Measurements from ENCODE around the gene PRKCE.

The PRKCE gene

DNA sequence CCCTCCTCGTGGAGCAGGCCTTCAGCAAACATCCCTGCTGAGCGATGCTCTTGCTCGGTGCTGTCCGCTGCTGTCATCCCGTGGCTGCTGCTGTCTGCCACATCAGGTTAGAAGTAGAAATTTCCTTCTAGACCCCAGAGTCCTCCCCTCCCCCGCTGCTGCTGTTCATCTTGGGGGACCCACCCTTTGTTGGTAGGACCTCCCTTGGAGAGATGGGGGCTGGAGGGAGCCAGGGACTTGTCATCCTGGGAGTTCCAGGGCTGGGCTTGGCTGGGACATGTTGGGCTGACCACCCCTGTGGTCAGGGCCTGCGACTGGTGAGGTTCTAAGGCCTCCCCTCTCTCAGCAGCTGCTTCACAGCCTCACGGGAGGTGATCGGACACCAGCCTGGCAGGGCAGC lies 122.4 kb downstream of the PRKCE start:
- no peak overlapping the region for H3K27ac ChIP-seq (ENCODE audit: low read depth, low read length)
- H3K4me1 ChIP-seq (ENCODE audit: insufficient read depth, low read length): peaks cover 19% of the 10 kb centered on the region; the same call in 1 of the 2 replicates
- WGBS: 93% methylated on average over 9 of the region's 9 CpGs
- no peak overlapping the region for H3K9ac ChIP-seq (ENCODE audit: low read depth, low read length)
- no peaks in the 10 kb centered on the region for H3K36me3 ChIP-seq (ENCODE audit: insufficient read depth, low read length)
- H3K27me3 ChIP-seq (ENCODE audit: insufficient read depth, low read length): no peaks in the 10 kb centered on the region
- no peak overlapping the region for H3K4me3 ChIP-seq (ENCODE audit: low read length)
- no peaks in the 10 kb centered on the region for H3K9me3 ChIP-seq (ENCODE audit: insufficient read depth, low read depth, low read length)

DNA sequence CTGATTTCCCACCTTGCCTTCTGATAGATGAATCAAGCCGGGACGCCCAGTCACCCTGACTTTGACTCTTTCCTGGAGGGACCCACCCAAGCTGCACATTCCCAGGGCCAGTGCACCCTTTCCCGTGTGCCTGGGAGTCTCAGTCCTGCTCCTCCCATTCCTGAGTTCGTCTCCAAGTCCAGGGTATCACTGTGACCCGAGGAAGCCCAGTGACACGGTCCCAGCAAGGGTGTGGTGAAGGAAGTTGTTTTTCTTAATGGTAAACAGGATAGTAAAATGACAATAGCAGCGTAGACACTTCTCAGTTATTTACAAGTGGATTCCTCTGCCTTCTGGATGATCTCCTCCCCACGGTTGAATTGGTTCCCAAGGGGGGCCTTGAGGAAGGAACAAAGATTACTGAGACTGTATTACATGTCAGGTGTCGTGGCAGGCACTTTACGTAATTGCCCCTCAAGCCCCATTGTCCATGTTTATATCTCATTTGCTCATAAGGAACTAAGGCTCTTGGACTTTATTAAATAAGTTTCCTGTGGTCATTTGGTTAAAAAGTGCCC lies 123.3 kb downstream of the PRKCE start:
- Histone ChIP-seq H3K27me3 (ENCODE audit: insufficient read depth, low read length) (no peaks in the 10 kb centered on the region), H3K9ac (ENCODE audit: low read depth, low read length) (no peak overlapping the region), H3K9me3 (ENCODE audit: insufficient read depth, low read depth, low read length) (no peaks in the 10 kb centered on the region), H3K4me3 (ENCODE audit: low read length) (no peak overlapping the region), H3K4me1 (ENCODE audit: insufficient read depth, low read length) (peaks cover 17% of the 10 kb centered on the region; the same call in 1 of the 2 replicates), H3K36me3 (ENCODE audit: insufficient read depth, low read length) (no peaks in the 10 kb centered on the region), H3K27ac (ENCODE audit: low read depth, low read length) (no peak overlapping the region)
- WGBS: 88% methylated on average over 10 of the region's 10 CpGs

DNA sequence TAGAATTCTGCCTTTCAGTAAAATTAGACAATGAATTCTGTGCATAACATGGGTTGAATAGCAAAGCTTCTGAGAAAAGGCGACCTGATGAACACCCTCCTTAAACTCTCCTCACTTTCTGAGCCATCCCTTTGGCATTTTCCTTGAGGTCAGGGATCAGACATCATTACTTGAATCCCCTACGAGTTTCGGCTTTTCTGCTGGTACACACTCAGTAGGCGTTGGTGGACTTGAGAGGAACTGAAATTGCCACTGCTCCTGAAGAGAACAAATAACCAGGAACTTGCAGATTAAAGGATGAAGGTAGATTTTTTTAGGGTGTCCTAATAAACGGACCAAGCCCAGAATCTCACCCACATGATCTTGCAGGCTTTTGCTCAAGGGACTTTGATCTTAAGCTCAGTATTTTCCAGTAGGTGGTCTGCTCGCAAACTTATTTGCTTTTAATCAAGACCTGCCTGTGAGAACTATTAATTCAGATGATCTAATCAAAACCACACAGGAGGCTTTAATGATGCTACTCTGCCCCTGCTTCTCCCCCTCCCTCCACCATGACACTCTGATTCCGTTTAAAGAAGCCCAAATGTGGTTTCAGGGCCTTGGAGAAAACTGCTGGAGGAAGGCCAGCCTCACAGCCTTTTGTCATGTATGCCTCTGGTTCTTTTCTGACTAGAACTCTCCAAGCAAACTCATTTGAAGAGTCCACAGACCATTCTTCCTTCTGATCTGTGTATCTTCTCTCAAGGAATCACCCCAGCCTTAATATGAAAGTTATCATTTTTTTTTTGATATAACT lies 124.9 kb downstream of the PRKCE start:
- 68% methylated on average over 7 of the region's 7 CpGs for WGBS
- H3K27ac ChIP-seq (ENCODE audit: low read depth, low read length): no peak overlapping the region
- no peak overlapping the region for H3K4me3 ChIP-seq (ENCODE audit: low read length)
- H3K4me1 ChIP-seq (ENCODE audit: insufficient read depth, low read length): peaks cover 8% of the 10 kb centered on the region; the same call in 1 of the 2 replicates
- no peak overlapping the region for H3K9ac ChIP-seq (ENCODE audit: low read depth, low read length)
- no peaks in the 10 kb centered on the region for H3K27me3 ChIP-seq (ENCODE audit: insufficient read depth, low read length)
- no peaks in the 10 kb centered on the region for H3K36me3 ChIP-seq (ENCODE audit: insufficient read depth, low read length)
- no peaks in the 10 kb centered on the region for H3K9me3 ChIP-seq (ENCODE audit: insufficient read depth, low read depth, low read length)

DNA sequence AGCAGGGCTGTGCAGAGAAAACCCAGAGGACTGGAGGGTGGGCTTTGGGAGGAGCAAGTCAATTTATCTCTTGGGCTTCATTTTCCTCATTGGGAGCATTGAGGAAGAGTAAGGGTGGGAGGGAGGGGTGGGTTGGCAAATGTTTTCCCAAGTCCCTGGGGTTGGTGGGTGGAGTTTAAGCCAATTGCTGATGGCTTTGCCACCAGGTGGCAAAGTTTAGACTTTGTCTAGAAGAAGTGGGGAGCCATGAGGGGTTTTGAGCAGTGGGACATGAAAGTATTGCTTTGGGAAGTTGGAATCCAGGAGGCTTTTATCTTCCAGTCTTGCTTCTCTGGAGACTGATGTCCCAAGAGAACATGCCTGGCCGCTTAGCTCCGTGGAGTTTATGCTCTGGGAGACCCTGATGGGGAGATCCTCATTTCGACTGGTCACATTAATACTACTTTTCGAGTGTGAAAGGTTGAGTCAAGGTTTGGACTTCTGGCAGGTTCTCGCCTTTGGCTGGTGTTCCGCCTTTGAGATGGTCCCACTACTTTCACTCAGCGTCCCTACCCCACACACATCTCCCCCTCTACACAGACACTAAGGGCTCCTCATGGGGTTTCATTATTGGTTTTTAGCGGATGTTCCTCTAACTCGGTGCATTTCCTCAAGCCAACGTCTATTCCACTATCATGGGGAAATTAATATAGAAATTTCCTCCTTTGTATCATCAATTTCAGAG lies 126.7 kb downstream of the PRKCE start:
- H3K27me3 ChIP-seq (ENCODE audit: insufficient read depth, low read length): no peaks in the 10 kb centered on the region
- no peaks in the 10 kb centered on the region for H3K36me3 ChIP-seq (ENCODE audit: insufficient read depth, low read length)
- H3K9ac ChIP-seq (ENCODE audit: low read depth, low read length): no peak overlapping the region
- H3K27ac ChIP-seq (ENCODE audit: low read depth, low read length): no peak overlapping the region
- peaks cover 7% of the 10 kb centered on the region; the same call in 1 of the 2 replicates for H3K4me1 ChIP-seq (ENCODE audit: insufficient read depth, low read length)
- no peak overlapping the region for H3K4me3 ChIP-seq (ENCODE audit: low read length)
- no peaks in the 10 kb centered on the region for H3K9me3 ChIP-seq (ENCODE audit: insufficient read depth, low read depth, low read length)
- WGBS: 93% methylated on average over 7 of the region's 10 CpGs

DNA sequence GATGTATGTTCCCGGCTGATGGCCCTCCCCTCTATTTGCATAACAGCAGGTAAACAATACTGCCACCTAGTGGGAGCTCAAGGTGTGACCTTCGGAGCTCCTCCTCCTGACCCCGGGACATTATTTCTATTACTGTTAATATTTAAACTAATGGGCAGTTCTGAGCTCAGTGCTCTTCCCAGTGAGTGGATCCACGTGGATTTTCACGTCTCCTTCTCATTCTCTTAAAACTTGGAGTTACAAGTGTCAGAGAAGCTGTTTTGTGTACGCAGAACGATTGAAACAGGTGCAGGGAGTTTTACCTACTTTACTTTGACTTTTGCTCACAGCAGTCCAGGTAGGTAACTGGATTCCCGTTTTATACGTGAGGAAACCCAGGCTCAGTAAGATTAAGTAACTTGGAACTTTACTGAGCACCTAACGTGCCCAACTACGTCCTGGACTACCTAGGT lies 127.3 kb downstream of the PRKCE start:
- no peaks in the 10 kb centered on the region for H3K9me3 ChIP-seq (ENCODE audit: insufficient read depth, low read depth, low read length)

DNA sequence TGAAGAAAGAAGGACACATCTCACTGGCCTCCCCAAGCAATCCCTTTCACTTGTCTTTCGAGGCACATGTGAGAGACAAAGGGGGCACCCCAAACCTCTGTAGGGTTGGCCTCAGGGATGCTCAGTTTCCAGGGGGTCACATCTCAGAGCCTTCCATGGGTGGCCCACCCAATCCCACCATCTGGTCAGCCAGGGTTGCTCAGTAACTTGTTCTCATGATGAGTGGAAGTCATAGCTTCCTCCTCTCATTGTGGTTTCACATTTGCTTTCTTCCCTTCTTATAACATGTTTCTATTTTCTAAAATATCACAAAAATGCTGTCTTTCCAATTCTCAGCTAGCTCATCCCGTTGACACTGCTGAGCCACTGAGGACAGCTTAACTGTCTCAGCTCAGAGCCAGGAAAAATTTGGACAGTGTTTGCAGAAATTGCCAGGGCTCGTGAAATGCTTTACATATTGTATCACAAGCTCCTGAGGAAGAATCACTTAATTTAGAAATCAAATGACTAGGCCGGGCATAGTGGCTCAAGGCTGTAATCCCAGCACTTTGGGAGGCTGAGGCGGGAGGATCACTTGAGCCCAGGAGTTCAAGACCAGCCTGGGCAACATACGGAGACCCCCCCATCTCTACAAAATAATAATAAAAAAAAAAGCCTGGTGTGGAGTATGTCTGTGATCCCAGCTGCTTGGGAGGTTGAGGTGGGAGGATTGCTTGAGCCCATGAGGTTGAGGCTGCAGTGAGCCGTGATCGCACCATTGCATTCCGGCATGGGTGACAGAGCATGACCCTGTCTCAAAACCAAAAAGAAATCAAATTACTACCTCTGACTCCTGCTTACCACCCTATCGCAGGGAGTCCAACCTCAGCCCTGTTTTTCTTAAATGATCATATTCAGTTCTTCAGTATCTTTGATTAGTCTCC lies 129.3 kb downstream of the PRKCE start:
- no peaks in the 10 kb centered on the region for H3K36me3 ChIP-seq (ENCODE audit: insufficient read depth, low read length)
- no peak overlapping the region for H3K9ac ChIP-seq (ENCODE audit: low read depth, low read length)
- no peaks in the 10 kb centered on the region for H3K9me3 ChIP-seq (ENCODE audit: insufficient read depth, low read depth, low read length)
- H3K4me3 ChIP-seq (ENCODE audit: low read length): no peak overlapping the region
- no peaks in the 10 kb centered on the region for H3K27me3 ChIP-seq (ENCODE audit: insufficient read depth, low read length)
- H3K4me1 ChIP-seq (ENCODE audit: insufficient read depth, low read length): peaks cover 4% of the 10 kb centered on the region; the same call in 1 of the 2 replicates
- H3K27ac ChIP-seq (ENCODE audit: low read depth, low read length): no peak overlapping the region
- 96% methylated on average over 9 of the region's 10 CpGs for WGBS

More for the DNA sequence above, 127.3 kb downstream of the PRKCE start:
- Histone ChIP-seq H3K27ac (ENCODE audit: low read depth, low read length) (no peak overlapping the region), H3K27me3 (ENCODE audit: insufficient read depth, low read length) (no peaks in the 10 kb centered on the region), H3K4me1 (ENCODE audit: insufficient read depth, low read length) (peaks cover 7% of the 10 kb centered on the region; the same call in 1 of the 2 replicates), H3K4me3 (ENCODE audit: low read length) (no peak overlapping the region), H3K36me3 (ENCODE audit: insufficient read depth, low read length) (no peaks in the 10 kb centered on the region), H3K9ac (ENCODE audit: low read depth, low read length) (no peak overlapping the region)
- 87% methylated on average over 9 of the region's 11 CpGs for WGBS

DNA sequence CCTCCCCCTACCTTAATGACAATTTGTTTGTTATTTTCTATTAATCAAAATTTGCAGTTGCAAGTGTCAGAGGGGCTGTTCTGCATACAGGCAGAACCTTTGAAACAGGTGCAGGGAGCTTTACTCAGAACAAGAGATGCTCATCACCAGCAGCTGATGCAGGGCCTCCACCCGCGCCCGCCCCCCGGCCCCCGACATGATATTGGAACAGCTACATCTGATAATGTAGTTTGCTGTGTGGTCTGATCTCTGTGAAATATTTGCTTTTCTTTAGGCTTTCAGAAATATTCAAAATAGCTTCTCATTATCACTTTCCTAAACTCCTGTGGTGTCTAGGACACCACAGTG lies 130.0 kb downstream of the PRKCE start:
- no peaks in the 10 kb centered on the region for H3K27me3 ChIP-seq (ENCODE audit: insufficient read depth, low read length)
- 92% methylated on average over 5 of the region's 5 CpGs for WGBS
- no peaks in the 10 kb centered on the region for H3K36me3 ChIP-seq (ENCODE audit: insufficient read depth, low read length)
- H3K27ac ChIP-seq (ENCODE audit: low read depth, low read length): no peak overlapping the region
- H3K4me1 ChIP-seq (ENCODE audit: insufficient read depth, low read length): no peaks in the 10 kb centered on the region; the same call in 1 of the 2 replicates
- H3K9ac ChIP-seq (ENCODE audit: low read depth, low read length): no peak overlapping the region
- no peaks in the 10 kb centered on the region for H3K9me3 ChIP-seq (ENCODE audit: insufficient read depth, low read depth, low read length)
- H3K4me3 ChIP-seq (ENCODE audit: low read length): no peak overlapping the region

DNA sequence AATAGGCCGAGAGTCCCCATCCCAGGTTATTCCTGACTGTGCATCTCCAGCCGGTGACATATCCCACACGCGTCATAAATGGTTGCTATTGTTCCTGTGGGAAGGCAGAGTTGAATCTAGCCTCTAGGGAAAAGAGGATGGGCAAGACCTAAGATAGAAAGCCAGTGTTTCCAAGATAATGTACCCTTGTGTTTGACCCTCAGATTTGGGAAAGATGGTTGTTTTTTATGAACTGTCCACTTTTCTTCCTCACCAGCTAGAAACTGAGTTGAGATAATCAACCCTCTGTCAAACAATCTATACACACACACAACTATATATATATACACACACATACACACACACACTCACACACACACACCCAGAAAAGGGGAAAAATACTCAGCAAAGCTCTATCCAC lies 131.0 kb downstream of the PRKCE start:
- Histone ChIP-seq H3K9ac (ENCODE audit: low read depth, low read length) (no peak overlapping the region), H3K4me1 (ENCODE audit: insufficient read depth, low read length) (no peaks in the 10 kb centered on the region; the same call in 1 of the 2 replicates)
- WGBS: 93% methylated on average over 4 of the region's 4 CpGs

DNA sequence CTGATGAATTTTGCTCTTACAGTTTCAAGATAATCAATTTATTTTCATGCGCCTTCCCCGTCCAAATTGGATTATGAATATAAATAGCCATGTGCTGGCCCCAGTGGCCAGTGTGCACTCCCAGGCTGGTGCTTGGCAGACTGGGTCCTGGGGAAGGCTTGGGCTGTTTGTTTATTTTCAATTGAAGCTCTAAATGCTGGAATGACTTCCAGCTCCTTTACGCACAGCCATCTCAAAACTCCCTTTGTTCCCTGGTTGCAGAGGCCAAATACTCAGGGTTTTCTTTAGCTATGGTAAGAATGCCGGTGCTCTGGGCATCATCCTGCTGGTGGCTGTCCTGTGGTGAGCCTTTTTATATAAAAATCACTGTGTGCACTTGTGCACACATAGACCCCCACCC lies 131.5 kb downstream of the PRKCE start:
- H3K9me3 ChIP-seq (ENCODE audit: insufficient read depth, low read depth, low read length): no peaks in the 10 kb centered on the region
- no peak overlapping the region for H3K27ac ChIP-seq (ENCODE audit: low read depth, low read length)
- no peaks in the 10 kb centered on the region; the same call in 1 of the 2 replicates for H3K4me1 ChIP-seq (ENCODE audit: insufficient read depth, low read length)
- H3K9ac ChIP-seq (ENCODE audit: low read depth, low read length): no peak overlapping the region
- 98% methylated on average over 4 of the region's 4 CpGs for WGBS
- H3K27me3 ChIP-seq (ENCODE audit: insufficient read depth, low read length): no peaks in the 10 kb centered on the region
- no peak overlapping the region for H3K4me3 ChIP-seq (ENCODE audit: low read length)
- no peaks in the 10 kb centered on the region for H3K36me3 ChIP-seq (ENCODE audit: insufficient read depth, low read length)

More for the DNA sequence above, 131.0 kb downstream of the PRKCE start:
- no peak overlapping the region for H3K27ac ChIP-seq (ENCODE audit: low read depth, low read length)
- no peaks in the 10 kb centered on the region for H3K36me3 ChIP-seq (ENCODE audit: insufficient read depth, low read length)
- no peaks in the 10 kb centered on the region for H3K27me3 ChIP-seq (ENCODE audit: insufficient read depth, low read length)
- H3K9me3 ChIP-seq (ENCODE audit: insufficient read depth, low read depth, low read length): no peaks in the 10 kb centered on the region
- H3K4me3 ChIP-seq (ENCODE audit: low read length): no peak overlapping the region

DNA sequence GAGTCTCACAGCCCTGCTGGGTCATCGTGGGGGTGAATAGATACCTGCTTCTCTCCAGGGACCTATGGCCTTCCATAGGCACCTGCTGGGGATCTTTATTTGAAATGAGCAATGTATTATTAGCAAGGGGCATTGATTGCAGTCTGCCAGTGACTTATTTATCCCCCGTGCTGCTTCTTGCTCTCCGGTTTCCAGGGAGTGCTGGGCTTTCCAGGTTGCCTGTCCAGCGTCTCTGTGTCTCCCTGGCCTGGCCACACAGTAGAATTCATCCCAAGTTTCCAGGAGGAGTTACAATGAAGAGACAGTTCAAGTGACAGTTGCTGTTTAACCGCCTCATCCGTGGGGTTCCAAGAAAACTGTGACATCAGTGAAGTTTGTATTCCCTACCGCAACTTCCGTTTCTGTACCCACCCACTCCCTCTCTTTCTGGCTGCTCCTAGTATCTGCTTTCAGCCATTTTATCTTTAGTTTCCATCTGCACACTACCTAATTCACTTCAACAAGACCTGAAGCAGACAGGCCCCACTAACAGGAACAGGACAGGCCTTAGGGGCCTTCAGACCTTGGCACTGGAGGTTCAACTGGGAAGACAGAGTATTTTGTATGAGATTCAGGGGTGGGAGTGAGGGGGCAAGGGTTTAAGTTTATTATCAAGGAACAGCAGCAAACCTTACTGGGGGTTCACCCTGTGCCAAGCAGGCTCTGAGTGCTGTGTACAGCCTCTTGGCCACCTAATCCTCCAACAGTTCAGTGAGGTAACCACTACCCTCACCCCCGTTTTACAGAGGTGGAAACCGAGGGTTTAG lies 134.8 kb downstream of the PRKCE start:
- H3K4me1 ChIP-seq (ENCODE audit: insufficient read depth, low read length): no peaks in the 10 kb centered on the region; the same call in 1 of the 2 replicates
- no peaks in the 10 kb centered on the region for H3K27me3 ChIP-seq (ENCODE audit: insufficient read depth, low read length)
- H3K4me3 ChIP-seq (ENCODE audit: low read length): no peak overlapping the region
- no peak overlapping the region for H3K9ac ChIP-seq (ENCODE audit: low read depth, low read length)
- H3K9me3 ChIP-seq (ENCODE audit: insufficient read depth, low read depth, low read length): no peaks in the 10 kb centered on the region
- H3K36me3 ChIP-seq (ENCODE audit: insufficient read depth, low read length): no peaks in the 10 kb centered on the region
- WGBS: 92% methylated on average over 10 of the region's 10 CpGs
- no peak overlapping the region for H3K27ac ChIP-seq (ENCODE audit: low read depth, low read length)

All from HUES64 (cell line).